Subcutaneous adipose tissue (tissue), 4 donors: ENCODE measurements around the gene LRRC42. TPM values are rescaled to one million over a fixed set of nuclear protein-coding genes. Genes with fewer than 3 reads are reported as not detected.

ENCODE experiments used
- CTCF ChIP-seq: fragments of 450-650 bp; IDR thresholded peaks from one replicate; pipeline ENCODE4 v1.5.1; 2016; ENCODE audit warnings: low read depth, mild to moderate bottlenecking, control low read depth, antibody characterized with exemption, moderate library complexity
- total RNA-seq, 4 donors: library from RNA; depleted of rRNA; stranded (reverse); fragments of >200 nt; gene quantifications; one replicate each; pipeline ENCODE4 v1.1.0, GENCODE V29; 2016

The LRRC42 gene
- total RNA-seq, result 10 to 100 TPM in 3 of 4 donors, 1 to 10 TPM in 1; 9.6 to 19.4 (median 15.3) TPM

GRCh38 chr1:53946252-53947171 lies at the start of gene LRRC42:
Gene LRRC42 (plus strand): TSS chr1:53946350. CDS start chr1:53952000, 5,650 bp downstream.
- no peak for TF ChIP-seq CTCF

GRCh38 chr1:53896635-53897229 lies 49.4 kb upstream of the LRRC42 start:
- TF ChIP-seq CTCF, result no peak

GRCh38 chr1:53899206-53899628 lies 46.9 kb upstream of the LRRC42 start:
- TF ChIP-seq CTCF, result no peak

- no peak for TF ChIP-seq CTCF
These were observed 46.4 kb upstream of the LRRC42 start for GRCh38 chr1:53899708-53900107.

GRCh38 chr1:53902235-53903138 lies 43.7 kb upstream of the LRRC42 start:
- no peak for TF ChIP-seq CTCF

- no peak for TF ChIP-seq CTCF
These were observed 40.6 kb upstream of the LRRC42 start for GRCh38 chr1:53905509-53905908.
